ENCODE results near the gene VIPR1.

DNA sequence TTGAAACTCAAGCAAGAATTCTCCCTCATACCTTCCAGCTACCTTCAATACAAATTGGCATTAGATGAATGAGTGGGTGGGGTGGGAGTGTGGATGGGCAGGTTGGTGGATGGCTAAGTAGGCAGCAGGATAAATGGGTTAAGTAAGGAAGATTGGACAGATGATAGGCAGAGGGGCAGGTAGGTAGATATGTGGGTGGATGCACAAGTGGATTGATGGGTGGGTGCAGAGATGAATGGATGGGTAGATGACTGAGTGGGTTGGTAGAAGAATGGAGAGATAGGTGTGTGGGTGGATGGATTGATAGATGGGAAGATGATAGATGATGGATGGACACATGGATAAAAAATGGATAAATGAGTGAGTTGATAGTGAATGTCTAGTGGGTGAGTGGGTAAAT lies 27.6 kb downstream of the VIPR1 start:
- no peak for TF ChIP-seq CTCF (IDR thresholded peaks at IDR 0.05; ENCODE audit: low read depth, low read length, missing input control)
- TF ChIP-seq NR2F2 (IDR thresholded peaks at IDR 0.05), result no peak
- TF ChIP-seq GABPA (IDR thresholded peaks at IDR 0.05 in 1 of 2, conservative IDR thresholded peaks at IDR 0.05 in 1 of 2), result no peak
- no peak for TF ChIP-seq MAX (IDR thresholded peaks at IDR 0.05)
- no peak for TF ChIP-seq RXRA (IDR thresholded peaks at IDR 0.05)
- TF ChIP-seq, protein P1, sequence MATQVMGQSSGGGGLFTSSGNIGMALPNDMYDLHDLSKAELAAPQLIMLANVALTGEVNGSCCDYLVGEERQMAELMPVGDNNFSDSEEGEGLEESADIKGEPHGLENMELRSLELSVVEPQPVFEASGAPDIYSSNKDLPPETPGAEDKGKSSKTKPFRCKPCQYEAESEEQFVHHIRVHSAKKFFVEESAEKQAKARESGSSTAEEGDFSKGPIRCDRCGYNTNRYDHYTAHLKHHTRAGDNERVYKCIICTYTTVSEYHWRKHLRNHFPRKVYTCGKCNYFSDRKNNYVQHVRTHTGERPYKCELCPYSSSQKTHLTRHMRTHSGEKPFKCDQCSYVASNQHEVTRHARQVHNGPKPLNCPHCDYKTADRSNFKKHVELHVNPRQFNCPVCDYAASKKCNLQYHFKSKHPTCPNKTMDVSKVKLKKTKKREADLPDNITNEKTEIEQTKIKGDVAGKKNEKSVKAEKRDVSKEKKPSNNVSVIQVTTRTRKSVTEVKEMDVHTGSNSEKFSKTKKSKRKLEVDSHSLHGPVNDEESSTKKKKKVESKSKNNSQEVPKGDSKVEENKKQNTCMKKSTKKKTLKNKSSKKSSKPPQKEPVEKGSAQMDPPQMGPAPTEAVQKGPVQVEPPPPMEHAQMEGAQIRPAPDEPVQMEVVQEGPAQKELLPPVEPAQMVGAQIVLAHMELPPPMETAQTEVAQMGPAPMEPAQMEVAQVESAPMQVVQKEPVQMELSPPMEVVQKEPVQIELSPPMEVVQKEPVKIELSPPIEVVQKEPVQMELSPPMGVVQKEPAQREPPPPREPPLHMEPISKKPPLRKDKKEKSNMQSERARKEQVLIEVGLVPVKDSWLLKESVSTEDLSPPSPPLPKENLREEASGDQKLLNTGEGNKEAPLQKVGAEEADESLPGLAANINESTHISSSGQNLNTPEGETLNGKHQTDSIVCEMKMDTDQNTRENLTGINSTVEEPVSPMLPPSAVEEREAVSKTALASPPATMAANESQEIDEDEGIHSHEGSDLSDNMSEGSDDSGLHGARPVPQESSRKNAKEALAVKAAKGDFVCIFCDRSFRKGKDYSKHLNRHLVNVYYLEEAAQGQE (IDR thresholded peaks at IDR 0.05), result no peak
- no peak for TF ChIP-seq JUND (IDR thresholded peaks at IDR 0.05)
- no peak for TF ChIP-seq SP1 (IDR thresholded peaks at IDR 0.05)
- no peak for TF ChIP-seq RAD21 (IDR thresholded peaks at IDR 0.05)
- TF ChIP-seq YY1 (IDR thresholded peaks at IDR 0.05), result no peak
- TF ChIP-seq ATF3 (IDR thresholded peaks at IDR 0.05), result no peak
- TF ChIP-seq TAF1 (conservative IDR thresholded peaks at IDR 0.05), result no peak
